ENCODE data around the gene FA2H. TPM values are rescaled to one million over a fixed set of nuclear protein-coding genes. Genes with fewer than 3 reads are reported as not detected.

Gene FA2H
- total and polyA plus RNA-seq, 10 of the 15 experiments (the other 5 are each of a cell fraction or from before 2014, with no cell fraction given), result 0.05 to 0.73 (median 0.51) TPM; not detected in 3

DNA sequence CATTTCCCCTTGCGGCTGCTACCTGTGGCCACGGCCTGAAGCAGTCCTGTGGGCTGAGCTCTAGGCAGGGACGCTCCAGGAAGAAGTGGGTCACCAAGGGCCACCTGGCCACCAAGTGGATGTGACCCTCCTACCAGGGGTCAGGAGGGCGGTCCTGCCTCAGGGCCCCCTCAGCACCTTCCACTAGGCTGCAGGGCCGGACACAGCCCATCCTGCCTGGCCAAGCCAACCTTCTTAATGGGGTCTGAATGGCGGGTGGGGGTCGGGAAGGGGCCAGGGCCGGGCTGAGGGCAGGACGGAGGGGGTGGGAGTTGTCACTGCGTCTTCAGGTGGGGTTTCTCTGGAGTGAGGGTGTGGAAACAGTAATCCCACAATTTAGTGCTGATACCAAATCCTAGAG is 60.7 kb downstream of the FA2H start:
- H3K27ac ChIP-seq (ENCODE audit: control insufficient read depth, insufficient read depth), result no peak overlapping the region
- H4K20me1 ChIP-seq (ENCODE audit: control insufficient read depth, insufficient read depth), result no peaks in the 10 kb centered on the region
- RAD21 ChIA-PET (ENCODE audit: unreplicated experiment), result interaction anchor here (5.5 kb wide), 1 partner anchor 149 kb away, joined by 62 read pairs; no protein-coding TSS in a partner anchor
- POLR2A ChIA-PET, result no interaction called here
- no peak for FAIRE-seq
- H3K9me3 ChIP-seq (replicated peaks; ENCODE audit: control insufficient read depth, insufficient read depth, low read length), result no peaks in the 10 kb centered on the region
- CTCF ChIA-PET, result interaction anchor here (10.6 kb wide), 1 partner anchor 148 kb away, joined by 190 read pairs; no protein-coding TSS in a partner anchor
- H2AFZ ChIP-seq (ENCODE audit: control insufficient read depth, low read depth, low read length), result no peak overlapping the region
- no peak overlapping the region for H3K4me2 ChIP-seq (ENCODE audit: control insufficient read depth, insufficient read depth)
- in situ Hi-C loops (cut with MboI) (no loop called here), intact Hi-C loops (cut with micrococcal nuclease; ENCODE audit: unreplicated experiment) (no loop called here)
- H3K27me3 ChIP-seq (replicated peaks in 1 of 2; ENCODE audit: control insufficient read depth in 2 of 2, insufficient read depth in 2 of 2, low read length in 1 of 2), result no peaks in the 10 kb centered on the region
- SMC1A ChIA-PET (ENCODE audit: uncharacterized antibody, unreplicated experiment), result no interaction called here
- no peak overlapping the region for H3K4me3 ChIP-seq
- no peaks in the 10 kb centered on the region for H3K36me3 ChIP-seq (ENCODE audit: control insufficient read depth in 2 of 2, insufficient read depth in 2 of 2, low read length in 1 of 2)
- 25% methylated on average over 9 of the region's 10 CpGs for WGBS (ENCODE audit: insufficient coverage, insufficient replicate concordance, low lambda C conversion rate, missing lambda C conversion rate)
- no peak overlapping the region for H3K9ac ChIP-seq (ENCODE audit: control insufficient read depth, insufficient read depth, low read length)
- no peak for DNase-seq (ENCODE audit: low read depth, low spot score)
- H3K79me2 ChIP-seq (ENCODE audit: control insufficient read depth, insufficient read depth, low read length), result no peaks in the 10 kb centered on the region
- no peaks in the 10 kb centered on the region for H3K4me1 ChIP-seq (ENCODE audit: control insufficient read depth, insufficient read depth, low read length)
- no peak for ATAC-seq
- BruUV-seq (replicated peaks), result no TSS peak
- no peak for TF ChIP-seq NR2C1 (IDR thresholded peaks at IDR 0.05)
- TF ChIP-seq EZH2 (IDR thresholded peaks at IDR 0.05; ENCODE audit: borderline replicate concordance, control insufficient read depth, low read depth, low read length), result no peak
- TF ChIP-seq, protein P1, sequence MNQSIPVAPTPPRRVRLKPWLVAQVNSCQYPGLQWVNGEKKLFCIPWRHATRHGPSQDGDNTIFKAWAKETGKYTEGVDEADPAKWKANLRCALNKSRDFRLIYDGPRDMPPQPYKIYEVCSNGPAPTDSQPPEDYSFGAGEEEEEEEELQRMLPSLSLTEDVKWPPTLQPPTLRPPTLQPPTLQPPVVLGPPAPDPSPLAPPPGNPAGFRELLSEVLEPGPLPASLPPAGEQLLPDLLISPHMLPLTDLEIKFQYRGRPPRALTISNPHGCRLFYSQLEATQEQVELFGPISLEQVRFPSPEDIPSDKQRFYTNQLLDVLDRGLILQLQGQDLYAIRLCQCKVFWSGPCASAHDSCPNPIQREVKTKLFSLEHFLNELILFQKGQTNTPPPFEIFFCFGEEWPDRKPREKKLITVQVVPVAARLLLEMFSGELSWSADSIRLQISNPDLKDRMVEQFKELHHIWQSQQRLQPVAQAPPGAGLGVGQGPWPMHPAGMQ (IDR thresholded peaks at IDR 0.05; ENCODE audit: borderline replicate concordance), result no peak

GRCh38 chr16:74713325-74713724 is 61.3 kb downstream of the FA2H start:
- in situ Hi-C loops (cut with MboI), result no loop called here
- no peak overlapping the region for H3K4me2 ChIP-seq (ENCODE audit: control insufficient read depth, insufficient read depth)
- H3K9me3 ChIP-seq (replicated peaks; ENCODE audit: control insufficient read depth, insufficient read depth, low read length), result no peaks in the 10 kb centered on the region
- DNase-seq (ENCODE audit: low read depth, low spot score) (no peak), FAIRE-seq (no peak), ATAC-seq (no peak)
- no peaks in the 10 kb centered on the region for H3K4me1 ChIP-seq (ENCODE audit: control insufficient read depth, insufficient read depth, low read length)
- intact Hi-C loops (cut with micrococcal nuclease; ENCODE audit: unreplicated experiment), result no loop called here
- no peak overlapping the region for H2AFZ ChIP-seq (ENCODE audit: control insufficient read depth, low read depth, low read length)
- H3K4me3 ChIP-seq, result no peak overlapping the region
- 65% methylated on average over 9 of the region's 10 CpGs for WGBS (ENCODE audit: insufficient coverage, insufficient replicate concordance, low lambda C conversion rate, missing lambda C conversion rate)
- H3K27ac ChIP-seq (ENCODE audit: control insufficient read depth, insufficient read depth), result no peak overlapping the region
- no peaks in the 10 kb centered on the region for H4K20me1 ChIP-seq (ENCODE audit: control insufficient read depth, insufficient read depth)
- H3K36me3 ChIP-seq (ENCODE audit: control insufficient read depth in 2 of 2, insufficient read depth in 2 of 2, low read length in 1 of 2), result no peaks in the 10 kb centered on the region
- no peaks in the 10 kb centered on the region for H3K27me3 ChIP-seq (replicated peaks in 1 of 2; ENCODE audit: control insufficient read depth in 2 of 2, insufficient read depth in 2 of 2, low read length in 1 of 2)
- no peak overlapping the region for H3K9ac ChIP-seq (ENCODE audit: control insufficient read depth, insufficient read depth, low read length)
- no TSS peak for BruUV-seq (replicated peaks)
- no peaks in the 10 kb centered on the region for H3K79me2 ChIP-seq (ENCODE audit: control insufficient read depth, insufficient read depth, low read length)
- POLR2A ChIA-PET, result no interaction called here
- CTCF ChIA-PET, result interaction anchor here (2.0 to 10.6 kb wide), 4 partner anchors 13 to 149 kb away, joined by 5 to 190 read pairs (median 10); partner anchors contain the start of gene MLKL
- RAD21 ChIA-PET (ENCODE audit: unreplicated experiment), result interaction anchor here (5.5 kb wide), 1 partner anchor 149 kb away, joined by 62 read pairs; no protein-coding TSS in a partner anchor
- SMC1A ChIA-PET (ENCODE audit: uncharacterized antibody, unreplicated experiment), result interaction anchor here (0.9 to 4.4 kb wide), 3 partner anchors 13 to 149 kb away, joined by 3 to 59 read pairs (median 5); partner anchors contain the start of gene MLKL
- TF ChIP-seq LARP7 (IDR thresholded peaks at IDR 0.05) (no peak), SP1 (IDR thresholded peaks at IDR 0.05; ENCODE audit: low read depth, low read length) (no peak), MEF2A (IDR thresholded peaks at IDR 0.05; ENCODE audit: insufficient read depth, low read depth, low read length) (no peak), JUND (IDR thresholded peaks at IDR 0.05; ENCODE audit: low read depth, low read length) (no peak), CHD2 (IDR thresholded peaks at IDR 0.05; ENCODE audit: borderline replicate concordance, low read depth, low read length) (no peak), SUPT20H (IDR thresholded peaks at IDR 0.05; ENCODE audit: borderline replicate concordance, control insufficient read depth, low read depth, low read length) (no peak), MYC (IDR thresholded peaks at IDR 0.05; ENCODE audit: insufficient read depth, insufficient read length, insufficient replicate concordance, low read length, severe bottlenecking) (no peak), FOS (IDR thresholded peaks at IDR 0.05; ENCODE audit: borderline replicate concordance, extremely low read depth, insufficient read length) (no peak), TBL1XR1 (IDR thresholded peaks at IDR 0.05; ENCODE audit: low read depth, low read length) (no peak), CREM (IDR thresholded peaks at IDR 0.05; ENCODE audit: low read depth) (no peak), NFXL1 (IDR thresholded peaks at IDR 0.05; ENCODE audit: borderline replicate concordance) (no peak), SIX5 (IDR thresholded peaks at IDR 0.05; ENCODE audit: low read depth, low read length, severe bottlenecking) (no peak), SMARCA5 (IDR thresholded peaks at IDR 0.05) (no peak), SMAD1 (IDR thresholded peaks at IDR 0.05; ENCODE audit: low read depth, partially characterized antibody) (no peak), RAD51 (IDR thresholded peaks at IDR 0.05) (no peak), SPI1 (IDR thresholded peaks at IDR 0.05; ENCODE audit: borderline replicate concordance, insufficient read depth, low read depth, low read length) (no peak)
